Mammary epithelial cell (primary cell): ENCODE data around the gene ARFGEF2.
"Not testable (repeated sequence)": the region's sequence is repeated elsewhere in the genome, so short reads cannot be mapped to it uniquely, and the experiment has no call there.

Experiments used
- EZH2 ChIP-seq: IDR thresholded peaks from 2 replicates; pipeline ENCODE4 v1.6.1; 2012; ENCODE audit warnings: low read length, inconsistent platforms, borderline replicate concordance
- TF ChIP-seq, protein P1 (sequence below), 2 donors: IDR thresholded peaks in 1 of 2; conservative IDR thresholded peaks in 1 of 2; 2 replicates each; pipeline ENCODE4 v1.5.1; 2011 to 2012; ENCODE audit warnings: inconsistent platforms in 2 of 2, low read length in 2 of 2, mild to moderate bottlenecking in 2 of 2, control low read depth in 1 of 2, low read depth in 1 of 2; ENCODE audit not compliant: insufficient read depth in 1 of 2; ENCODE audit errors: extremely low read depth in 1 of 2

DNA sequence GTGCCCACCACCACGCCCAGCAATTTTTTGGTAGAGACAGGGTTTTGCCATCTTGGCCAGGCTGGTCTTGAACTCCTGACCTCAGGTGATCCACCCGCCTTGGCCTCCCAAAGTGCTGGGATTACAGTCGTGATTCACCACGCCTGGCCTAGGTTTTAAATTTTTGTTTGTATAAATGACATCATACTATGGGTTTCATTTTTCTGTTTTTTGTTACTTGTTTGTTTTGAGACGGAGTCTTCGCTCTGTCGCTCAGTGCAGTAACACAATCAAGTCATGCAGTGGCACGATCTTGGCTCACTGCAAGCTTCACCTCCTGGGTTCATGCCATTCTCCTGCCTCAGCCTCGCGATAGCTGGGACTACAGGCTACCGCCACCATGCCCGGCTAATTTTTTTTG lies 160.8 kb downstream of the ARFGEF2 start:
- TF ChIP-seq, protein P1, sequence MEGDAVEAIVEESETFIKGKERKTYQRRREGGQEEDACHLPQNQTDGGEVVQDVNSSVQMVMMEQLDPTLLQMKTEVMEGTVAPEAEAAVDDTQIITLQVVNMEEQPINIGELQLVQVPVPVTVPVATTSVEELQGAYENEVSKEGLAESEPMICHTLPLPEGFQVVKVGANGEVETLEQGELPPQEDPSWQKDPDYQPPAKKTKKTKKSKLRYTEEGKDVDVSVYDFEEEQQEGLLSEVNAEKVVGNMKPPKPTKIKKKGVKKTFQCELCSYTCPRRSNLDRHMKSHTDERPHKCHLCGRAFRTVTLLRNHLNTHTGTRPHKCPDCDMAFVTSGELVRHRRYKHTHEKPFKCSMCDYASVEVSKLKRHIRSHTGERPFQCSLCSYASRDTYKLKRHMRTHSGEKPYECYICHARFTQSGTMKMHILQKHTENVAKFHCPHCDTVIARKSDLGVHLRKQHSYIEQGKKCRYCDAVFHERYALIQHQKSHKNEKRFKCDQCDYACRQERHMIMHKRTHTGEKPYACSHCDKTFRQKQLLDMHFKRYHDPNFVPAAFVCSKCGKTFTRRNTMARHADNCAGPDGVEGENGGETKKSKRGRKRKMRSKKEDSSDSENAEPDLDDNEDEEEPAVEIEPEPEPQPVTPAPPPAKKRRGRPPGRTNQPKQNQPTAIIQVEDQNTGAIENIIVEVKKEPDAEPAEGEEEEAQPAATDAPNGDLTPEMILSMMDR (conservative IDR thresholded peaks at IDR 0.05 in 1 of 2, IDR thresholded peaks at IDR 0.05 in 1 of 2; ENCODE audit: extremely low read depth in 1 of 2, insufficient read depth in 1 of 2, low read depth in 1 of 2, low read length in 2 of 2) = not testable (repeated sequence)
- TF ChIP-seq EZH2 = not testable (repeated sequence)
